BJ (cell line): Measurements from ENCODE around the gene CAV1. TPM values are rescaled to one million over a fixed set of nuclear protein-coding genes. Genes with fewer than 3 reads are reported as not detected.

ENCODE experiments used
- CTCF ChIA-PET: fragments of 350-600 bp; formaldehyde crosslinking; extraction: SDS; loops from one replicate; lab custom pipeline; 2021; ENCODE audit warnings: antibody characterized with exemption, inconsistent platforms; lab: Yijun Ruan, JAX
- POLR2A ChIA-PET: fragments of 300-600 bp; sonication (Branson Sonifier 250); formaldehyde crosslinking; extraction: SDS; loops from one replicate; lab custom pipeline; 2021; ENCODE audit warnings: antibody characterized with exemption; lab: Charles Lee
- DNase-seq: peaks from one replicate; pipeline ENCODE4 v3.0.0-alpha.2; 2011; ENCODE audit warnings: low read depth
- H3K27me3 ChIP-seq: 2 replicates; pipeline ENCODE4 v1.6.0; 2011; ENCODE audit warnings: low read length; ENCODE audit not compliant: control insufficient read depth, insufficient read depth
- H3K36me3 ChIP-seq: 2 replicates; pipeline ENCODE4 v1.5.1; 2011; ENCODE audit warnings: low read length; ENCODE audit not compliant: control insufficient read depth, insufficient read depth
- H3K4me3 ChIP-seq: 2 replicates; pipeline ENCODE4 v1.5.1; 2011; ENCODE audit warnings: low read depth, mild to moderate bottlenecking, control low read depth, low read length
- polyA plus RNA-seq: library from polyadenylated mRNA; depleted of rRNA; stranded (reverse); fragments of >200 nt; gene quantifications from 2 replicates; pipeline ENCODE4 v1.2.3, GENCODE V29; 2011
- TF ChIP-seq, protein P1 (sequence below): IDR thresholded peaks from 2 replicates; pipeline ENCODE4 v1.5.1; 2011; ENCODE audit warnings: low read depth, mild to moderate bottlenecking, control low read depth, inconsistent platforms, low read length, moderate library complexity; ENCODE audit not compliant: insufficient read depth

CAV1 gene
- polyA plus RNA-seq, 1 experiment: 2,064 TPM

DNA sequence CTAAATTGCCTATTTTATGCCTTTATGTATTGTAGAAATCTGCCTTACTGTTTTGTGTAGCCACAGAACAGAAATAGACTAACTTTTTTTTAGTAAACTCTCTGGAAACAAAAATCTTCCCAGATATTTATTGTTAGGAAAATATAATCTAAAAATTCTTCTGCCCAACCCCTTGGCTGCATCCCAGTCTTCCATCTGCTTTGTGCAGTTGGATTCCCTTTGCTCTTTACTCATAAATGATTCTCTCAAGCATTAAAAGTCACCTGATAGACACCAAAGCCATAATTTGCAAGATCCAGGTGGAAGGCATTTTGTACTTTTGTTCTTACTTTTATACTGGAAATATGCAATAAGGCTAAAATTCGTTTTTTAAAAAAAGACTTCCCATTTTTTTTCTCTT, 31.4 kb upstream of the CAV1 start:
- TF ChIP-seq, protein P1, sequence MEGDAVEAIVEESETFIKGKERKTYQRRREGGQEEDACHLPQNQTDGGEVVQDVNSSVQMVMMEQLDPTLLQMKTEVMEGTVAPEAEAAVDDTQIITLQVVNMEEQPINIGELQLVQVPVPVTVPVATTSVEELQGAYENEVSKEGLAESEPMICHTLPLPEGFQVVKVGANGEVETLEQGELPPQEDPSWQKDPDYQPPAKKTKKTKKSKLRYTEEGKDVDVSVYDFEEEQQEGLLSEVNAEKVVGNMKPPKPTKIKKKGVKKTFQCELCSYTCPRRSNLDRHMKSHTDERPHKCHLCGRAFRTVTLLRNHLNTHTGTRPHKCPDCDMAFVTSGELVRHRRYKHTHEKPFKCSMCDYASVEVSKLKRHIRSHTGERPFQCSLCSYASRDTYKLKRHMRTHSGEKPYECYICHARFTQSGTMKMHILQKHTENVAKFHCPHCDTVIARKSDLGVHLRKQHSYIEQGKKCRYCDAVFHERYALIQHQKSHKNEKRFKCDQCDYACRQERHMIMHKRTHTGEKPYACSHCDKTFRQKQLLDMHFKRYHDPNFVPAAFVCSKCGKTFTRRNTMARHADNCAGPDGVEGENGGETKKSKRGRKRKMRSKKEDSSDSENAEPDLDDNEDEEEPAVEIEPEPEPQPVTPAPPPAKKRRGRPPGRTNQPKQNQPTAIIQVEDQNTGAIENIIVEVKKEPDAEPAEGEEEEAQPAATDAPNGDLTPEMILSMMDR: no peak
- Histone ChIP-seq H3K36me3 (no peaks in the 10 kb centered on the region), H3K27me3 (no peaks in the 10 kb centered on the region), H3K4me3 (no peak overlapping the region)
- CTCF ChIA-PET: no interaction called here
- no peak for DNase-seq
- POLR2A ChIA-PET: no interaction called here

DNA sequence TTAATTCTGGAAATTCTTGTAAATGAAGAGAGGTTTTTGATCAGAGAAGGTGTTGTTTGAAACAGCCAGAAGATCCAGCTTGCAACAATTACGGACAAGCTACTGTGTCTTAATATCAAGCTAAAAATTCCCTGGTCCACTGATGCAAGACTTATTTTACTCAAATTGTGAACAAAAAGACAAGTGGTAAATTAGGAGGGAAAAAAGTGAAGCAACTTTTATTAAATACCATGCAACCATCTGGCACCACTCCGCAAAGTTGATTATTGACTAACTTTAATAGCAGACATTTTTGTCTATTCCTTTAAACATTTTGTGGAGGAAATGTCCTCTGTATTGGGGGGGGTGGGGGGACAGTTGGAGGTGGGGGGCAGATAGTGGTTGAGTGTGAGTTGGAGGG, 30.4 kb upstream of the CAV1 start:
- CTCF ChIA-PET: interaction anchor here (0.7 to 3.0 kb wide), 3 partner anchors 32 to 97 kb away, joined by 3 to 13 read pairs (median 4); no protein-coding TSS in a partner anchor
- H3K27me3 ChIP-seq: no peaks in the 10 kb centered on the region
- DNase-seq: no peak
- POLR2A ChIA-PET: no interaction called here
- no peak overlapping the region for H3K4me3 ChIP-seq
- no peaks in the 10 kb centered on the region for H3K36me3 ChIP-seq
- TF ChIP-seq, protein P1: no peak

DNA sequence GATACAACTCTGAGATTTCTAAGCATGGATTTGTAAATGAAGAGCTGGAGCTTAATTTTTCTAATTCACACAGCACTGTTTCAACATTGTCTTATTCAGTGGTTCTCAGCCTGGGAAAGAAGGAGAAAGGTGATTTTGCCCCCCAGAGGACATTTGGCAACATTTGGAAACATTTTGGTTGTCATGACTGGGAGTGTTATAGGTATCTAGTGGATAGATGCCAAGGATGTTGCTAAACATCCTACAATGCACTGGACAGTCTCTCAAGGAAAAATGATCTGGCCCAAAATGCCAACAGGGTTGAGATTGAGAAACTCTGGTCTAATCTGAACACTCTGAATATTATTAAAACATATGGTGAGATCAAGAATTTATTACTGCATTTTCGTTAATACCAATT, 29.1 kb upstream of the CAV1 start:
- no peaks in the 10 kb centered on the region for H3K36me3 ChIP-seq
- no peaks in the 10 kb centered on the region for H3K27me3 ChIP-seq
- ChIA-PET CTCF (interaction anchor here (0.8 to 3.0 kb wide), 3 partner anchors 12 to 52 kb away, joined by 3 to 13 read pairs (median 4); no protein-coding TSS in a partner anchor), POLR2A (no interaction called here)
- H3K4me3 ChIP-seq: no peak overlapping the region
- TF ChIP-seq, protein P1: no peak
- no peak for DNase-seq

DNA sequence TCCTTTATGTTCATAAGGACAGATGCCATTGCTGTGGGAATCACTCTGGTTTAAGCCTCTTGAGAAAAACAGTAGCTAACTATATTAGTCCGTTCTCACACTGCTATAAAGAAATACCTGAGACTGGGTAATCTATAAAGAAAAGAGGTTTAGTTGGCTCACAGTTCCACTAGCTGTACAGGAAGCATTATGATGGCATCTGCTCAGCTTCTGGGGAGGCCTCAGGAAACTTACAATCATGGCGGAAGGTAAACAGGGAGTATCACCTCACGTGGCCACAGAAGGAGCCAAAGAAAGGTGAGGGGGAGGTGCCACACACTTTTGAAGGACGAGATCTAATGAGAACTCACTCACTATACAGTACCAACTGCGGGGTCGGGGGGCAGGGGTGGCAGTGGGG, 28.2 kb upstream of the CAV1 start:
- Histone ChIP-seq H3K27me3 (no peaks in the 10 kb centered on the region), H3K36me3 (no peaks in the 10 kb centered on the region), H3K4me3 (no peak overlapping the region)
- DNase-seq: no peak
- POLR2A ChIA-PET: no interaction called here
- TF ChIP-seq, protein P1: no peak
- CTCF ChIA-PET: interaction anchor here (3.0 kb wide), 1 partner anchor 29 kb away, joined by 13 read pairs; no protein-coding TSS in a partner anchor

DNA sequence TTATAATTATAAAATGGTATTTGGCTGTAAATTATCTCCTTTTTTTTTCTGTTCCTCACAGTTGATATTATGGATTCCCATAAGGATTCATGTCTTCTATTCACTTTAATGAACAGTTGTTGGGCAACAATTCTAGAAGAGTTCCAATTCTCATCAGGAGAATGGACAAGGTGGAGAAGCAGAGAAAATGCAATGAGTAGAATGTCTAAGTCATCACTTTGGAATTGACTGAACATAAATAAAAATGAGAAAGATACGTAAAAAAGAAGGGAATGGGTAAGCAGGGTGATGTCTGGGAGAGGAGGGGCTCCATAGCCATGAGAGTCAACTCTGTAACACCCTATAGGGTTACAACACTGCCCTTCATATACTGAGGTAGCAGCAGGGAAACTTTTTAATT, 27.1 kb upstream of the CAV1 start:
- no peak for DNase-seq

More for the DNA sequence above, 27.1 kb upstream of the CAV1 start:
- H3K27me3 ChIP-seq: no peaks in the 10 kb centered on the region
- H3K36me3 ChIP-seq: no peaks in the 10 kb centered on the region
- ChIA-PET POLR2A (no interaction called here), CTCF (interaction anchor here (0.7 kb wide), 1 partner anchor 648 kb away, joined by 3 read pairs; no protein-coding TSS in a partner anchor)
- TF ChIP-seq, protein P1: no peak
- H3K4me3 ChIP-seq: no peak overlapping the region
